Nephron (organoid): ENCODE results near the gene MYO1G.
"Not testable (repeated sequence)": the region's sequence is repeated elsewhere in the genome, so short reads cannot be mapped to it uniquely, and the experiment has no call there.

Experiments
- H3K27ac Mint-ChIP-seq, 3 experiments: 2 replicates each; pipeline ENCODE4 v1.8.0; 2020; ENCODE audit warnings: mixed read lengths in 3 of 3, mild to moderate bottlenecking in 2 of 3, moderate library complexity in 1 of 3
- H3K27me3 Mint-ChIP-seq: 2 replicates; pipeline ENCODE4 v1.8.0; 2021; ENCODE audit warnings: low read depth, mild to moderate bottlenecking, moderate library complexity, mixed read lengths
- H3K36me3 Mint-ChIP-seq: 2 replicates; pipeline ENCODE4 v1.8.0; 2020; ENCODE audit warnings: low read depth, mixed read lengths
- H3K4me1 Mint-ChIP-seq: 2 replicates; pipeline ENCODE4 v1.8.0; 2020; ENCODE audit warnings: mixed read lengths
- H3K4me3 Mint-ChIP-seq, 3 experiments: 2 replicates each; pipeline ENCODE4 v1.8.0; 2020; ENCODE audit warnings: mild to moderate bottlenecking in 3 of 3, mixed read lengths in 3 of 3, moderate library complexity in 2 of 3
- H3K9me3 Mint-ChIP-seq: 2 replicates; pipeline ENCODE4 v1.8.0; 2020; ENCODE audit warnings: mixed read lengths
- CTCF ChIP-seq, 3 experiments: fragments of 200-600 bp; sonication (generic); IDR thresholded peaks; one replicate each; pipeline ENCODE4 v1.5.0; 2021; ENCODE audit warnings: antibody characterized with exemption in 3 of 3; ENCODE audit not compliant: unreplicated experiment in 3 of 3

The MYO1G gene

GRCh38 chr7:44936322-44936721 lies 42.5 kb downstream of the MYO1G start:
- Mint-ChIP-seq H3K9me3 (peaks cover 2% of the 10 kb centered on the region), H3K36me3 (no peaks in the 10 kb centered on the region), H3K27me3 (peaks cover 7% of the 10 kb centered on the region), H3K4me3 (no peak overlapping the region), H3K27ac (no peak overlapping the region), H3K4me1 (no peaks in the 10 kb centered on the region)
- no peak for TF ChIP-seq CTCF (IDR thresholded peaks at IDR 0.05; ENCODE audit: unreplicated experiment in 3 of 3)

GRCh38 chr7:44935583-44935982 lies 43.2 kb downstream of the MYO1G start:
- Mint-ChIP-seq H3K4me1 (no peaks in the 10 kb centered on the region), H3K36me3 (no peaks in the 10 kb centered on the region), H3K9me3 (peaks cover 3% of the 10 kb centered on the region), H3K27me3 (peaks cover 7% of the 10 kb centered on the region), H3K27ac (no peak overlapping the region), H3K4me3 (no peak overlapping the region)
- TF ChIP-seq CTCF (IDR thresholded peaks at IDR 0.05; ENCODE audit: unreplicated experiment in 3 of 3): no peak

GRCh38 chr7:44935016-44935415 lies 43.8 kb downstream of the MYO1G start:
- no peaks in the 10 kb centered on the region for H3K4me1 Mint-ChIP-seq
- no peak overlapping the region for H3K27ac Mint-ChIP-seq

GRCh38 chr7:44934510-44934909 lies 44.3 kb downstream of the MYO1G start:
- H3K9me3 Mint-ChIP-seq, H3K4me3 Mint-ChIP-seq, H3K27ac Mint-ChIP-seq, H3K36me3 Mint-ChIP-seq, H3K27me3 Mint-ChIP-seq, H3K4me1 Mint-ChIP-seq: not testable (repeated sequence)

More at GRCh38 chr7:44935016-44935415, 43.8 kb downstream of the MYO1G start:
- Mint-ChIP-seq H3K27me3 (peaks cover 7% of the 10 kb centered on the region), H3K9me3 (peaks cover 3% of the 10 kb centered on the region), H3K36me3 (no peaks in the 10 kb centered on the region), H3K4me3 (no peak overlapping the region)
- no peak for TF ChIP-seq CTCF (IDR thresholded peaks at IDR 0.05; ENCODE audit: unreplicated experiment in 3 of 3)

GRCh38 chr7:44930921-44931320 lies 47.9 kb downstream of the MYO1G start:
- H3K4me1 Mint-ChIP-seq: no peaks in the 10 kb centered on the region
- no peaks in the 10 kb centered on the region for H3K36me3 Mint-ChIP-seq
- H3K9me3 Mint-ChIP-seq: peaks cover 9% of the 10 kb centered on the region
- no peak overlapping the region for H3K4me3 Mint-ChIP-seq
- TF ChIP-seq CTCF (IDR thresholded peaks at IDR 0.05; ENCODE audit: unreplicated experiment in 3 of 3): no peak
- no peak overlapping the region for H3K27ac Mint-ChIP-seq
- H3K27me3 Mint-ChIP-seq: no peaks in the 10 kb centered on the region

GRCh38 chr7:44922351-44922694 lies 56.5 kb downstream of the MYO1G start:
- Mint-ChIP-seq H3K27me3 (peaks cover 4% of the 10 kb centered on the region), H3K4me3 (no peak overlapping the region), H3K27ac (no peak overlapping the region), H3K4me1 (no peaks in the 10 kb centered on the region), H3K36me3 (no peaks in the 10 kb centered on the region), H3K9me3 (no peaks in the 10 kb centered on the region)
- TF ChIP-seq CTCF (IDR thresholded peaks at IDR 0.05; ENCODE audit: unreplicated experiment in 3 of 3): no peak
